GM19438 (cell line): ENCODE results near the gene VWA3B.
A peak's percentile ranks its signal among the peaks of the same experiment; 100 is the strongest.
"Not testable (repeated sequence)": the region's sequence is repeated elsewhere in the genome, so short reads cannot be mapped to it uniquely, and the experiment has no call there.

ENCODE experiments used
- ATAC-seq: cut with Tn5 transposase; IDR thresholded peaks from one replicate; pipeline ENCODE4 v1.9.1; 2021; ENCODE audit warnings: low read depth; ENCODE audit not compliant: unreplicated experiment

Gene VWA3B

DNA sequence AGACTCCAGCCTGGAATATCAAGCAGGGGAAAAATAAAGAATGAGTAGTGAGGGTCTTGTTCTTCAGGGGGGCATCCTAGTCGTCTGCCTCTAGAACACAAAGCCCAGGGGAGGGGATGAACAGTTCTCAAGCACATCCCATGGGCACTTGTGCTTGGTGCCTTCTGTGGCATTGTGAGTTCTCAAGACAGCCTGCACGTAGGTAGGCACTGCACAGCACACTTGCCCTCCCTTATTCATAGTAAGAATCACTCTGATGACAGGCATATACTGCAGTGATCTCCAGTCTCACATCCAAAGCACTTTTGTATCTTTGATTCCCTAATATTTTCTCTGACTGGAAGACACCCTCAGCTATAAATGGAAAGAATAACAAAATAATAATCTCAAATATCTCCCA, 154.6 kb downstream of the VWA3B start:
- ATAC-seq = no peak

DNA sequence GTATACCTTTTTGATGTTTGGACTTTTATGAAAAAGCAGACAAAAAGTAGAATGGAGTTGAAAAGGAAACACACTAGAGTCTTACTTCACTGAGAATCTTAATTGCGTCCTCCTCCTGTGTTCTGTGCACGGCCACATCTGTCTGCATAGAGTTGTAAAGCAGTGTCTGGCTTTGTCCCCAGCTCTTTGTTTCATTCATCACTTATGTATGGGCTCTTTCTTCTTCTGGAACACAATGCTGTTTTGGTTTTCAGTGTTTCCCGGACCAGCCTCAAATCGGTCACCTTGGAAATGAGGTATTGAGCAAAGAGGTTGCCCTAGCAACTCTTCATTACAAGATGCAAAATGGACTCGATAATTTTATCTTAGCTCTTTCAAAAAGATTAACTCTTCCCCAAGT, 155.0 kb downstream of the VWA3B start:
- no peak for ATAC-seq

DNA sequence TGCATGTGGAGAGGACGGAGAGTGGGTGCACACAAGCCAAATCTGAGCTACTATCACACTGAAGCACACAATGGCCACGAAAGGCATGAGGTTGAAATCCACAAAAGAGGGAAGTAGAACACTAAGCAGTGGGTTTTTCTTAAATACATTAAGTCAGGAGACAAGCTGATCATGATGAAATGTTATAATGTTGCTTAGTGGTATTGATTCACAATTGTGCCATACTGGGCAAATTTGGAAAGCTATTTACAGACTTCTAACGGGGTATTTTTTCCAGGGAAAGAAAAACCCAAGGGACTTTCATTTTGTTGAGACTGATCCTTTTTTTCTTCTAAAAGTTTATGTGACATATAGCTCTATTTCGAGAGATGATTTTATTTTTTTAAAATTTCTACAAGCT, 158.5 kb downstream of the VWA3B start:
- no peak for ATAC-seq

DNA sequence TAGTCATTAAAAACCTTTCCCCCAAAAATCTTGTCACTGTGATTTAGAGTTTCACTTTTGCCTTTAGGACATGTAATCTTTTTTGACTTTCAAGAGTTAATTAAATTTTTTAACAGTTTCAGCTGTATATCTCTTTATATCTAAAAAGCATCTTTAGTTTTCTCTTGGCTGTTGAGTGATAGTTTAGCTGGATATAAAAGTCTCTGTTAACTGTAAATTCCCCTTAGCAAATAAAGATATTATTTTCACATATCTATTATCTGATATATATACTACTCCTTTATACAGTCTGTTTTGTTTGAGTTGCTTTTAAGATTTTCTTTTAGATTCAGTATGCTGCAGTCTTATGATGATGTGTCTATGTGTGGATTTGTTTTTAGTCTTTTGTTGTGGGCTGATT, 160.4 kb downstream of the VWA3B start:
- ATAC-seq = no peak

DNA sequence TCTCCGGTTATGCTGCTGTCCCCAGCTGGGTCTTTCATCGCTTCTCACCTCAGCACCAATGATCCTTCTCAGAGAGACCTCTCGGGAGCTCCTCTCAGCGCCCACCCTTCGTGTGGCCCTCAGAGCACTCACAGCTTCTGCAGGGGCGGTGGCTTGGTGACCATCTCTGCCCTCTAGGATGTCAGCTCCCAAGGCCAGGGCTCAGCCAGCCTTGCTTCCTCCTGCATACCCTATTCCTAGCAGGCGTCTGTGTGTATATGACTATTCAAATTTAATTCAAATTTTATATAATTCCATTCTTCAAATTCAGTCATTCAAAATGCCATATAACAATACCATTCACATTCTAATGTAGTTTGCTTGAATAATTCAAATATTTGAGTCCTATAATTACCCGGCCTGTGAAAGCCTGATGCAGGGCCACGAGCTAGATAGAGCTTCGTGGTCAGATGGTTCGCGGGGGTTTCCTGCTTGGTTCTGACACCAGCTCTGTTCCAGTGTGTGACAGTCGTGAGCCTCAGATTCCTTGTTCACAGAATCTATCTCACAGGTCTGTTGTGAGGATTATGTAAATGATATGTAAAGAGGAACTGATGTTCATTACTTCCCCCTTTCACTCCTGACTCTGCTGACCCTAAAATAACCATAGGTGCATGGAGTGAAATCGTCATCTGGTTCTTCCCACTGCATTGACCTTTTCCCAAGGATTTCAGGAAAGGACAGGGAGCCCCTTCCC, 165.2 kb downstream of the VWA3B start:
- ATAC-seq = no peak

DNA sequence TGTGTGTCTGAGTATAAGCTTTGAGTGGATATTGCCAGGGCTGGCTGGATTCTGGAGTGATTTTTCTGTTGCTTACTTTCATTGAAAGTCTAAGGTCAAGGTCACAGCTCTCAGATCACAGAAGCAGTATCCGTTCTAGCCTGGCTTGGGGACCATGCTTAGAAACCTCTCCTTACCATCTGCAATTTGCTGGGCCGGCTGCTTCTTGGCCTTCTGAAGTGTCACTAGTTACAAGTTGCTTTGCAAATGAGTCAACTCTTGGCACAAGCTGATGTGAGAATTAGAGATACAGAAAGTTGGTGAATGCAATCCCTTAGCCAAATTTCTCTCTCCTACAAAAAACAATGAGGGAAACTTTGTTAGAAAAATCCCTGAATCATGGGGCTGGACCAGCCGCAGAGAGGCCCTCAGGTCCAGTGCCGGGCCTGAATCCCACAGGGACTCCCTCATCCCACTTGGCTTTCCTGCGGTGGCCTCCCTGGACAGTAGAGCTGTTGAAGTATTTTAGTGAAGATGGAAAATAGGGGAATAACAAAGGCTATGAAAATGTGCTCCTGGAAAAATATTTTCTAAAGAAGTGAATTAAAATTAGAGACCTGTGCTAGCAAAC, 166.6 kb downstream of the VWA3B start:
- no peak for ATAC-seq

DNA sequence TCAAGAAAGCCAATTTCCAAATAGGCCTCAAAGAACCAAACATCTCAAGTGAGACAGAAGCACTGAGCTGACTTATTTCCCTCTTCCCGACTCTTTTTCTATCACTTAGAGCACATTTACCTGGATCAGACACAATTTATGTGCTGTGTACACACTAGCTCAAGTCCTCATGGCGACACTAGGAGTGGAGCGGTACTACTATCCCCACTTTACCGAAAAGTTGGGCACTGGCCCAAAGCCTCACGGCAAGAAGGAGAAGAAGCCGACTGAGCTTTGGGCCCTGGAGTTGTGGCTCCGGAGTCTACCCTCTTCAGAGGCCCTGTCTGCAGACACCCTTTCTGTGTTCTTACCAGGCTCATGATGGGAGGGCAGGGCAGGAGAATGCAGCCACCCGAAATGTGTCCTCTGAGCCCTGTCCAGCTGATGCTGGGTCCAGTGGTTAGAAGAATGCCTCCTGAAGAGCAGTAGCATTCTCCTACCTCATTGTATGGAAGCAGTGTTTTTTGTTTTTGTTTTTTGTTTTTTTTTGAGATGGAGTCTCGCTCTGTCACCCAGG, 167.6 kb downstream of the VWA3B start:
- no peak for ATAC-seq

DNA sequence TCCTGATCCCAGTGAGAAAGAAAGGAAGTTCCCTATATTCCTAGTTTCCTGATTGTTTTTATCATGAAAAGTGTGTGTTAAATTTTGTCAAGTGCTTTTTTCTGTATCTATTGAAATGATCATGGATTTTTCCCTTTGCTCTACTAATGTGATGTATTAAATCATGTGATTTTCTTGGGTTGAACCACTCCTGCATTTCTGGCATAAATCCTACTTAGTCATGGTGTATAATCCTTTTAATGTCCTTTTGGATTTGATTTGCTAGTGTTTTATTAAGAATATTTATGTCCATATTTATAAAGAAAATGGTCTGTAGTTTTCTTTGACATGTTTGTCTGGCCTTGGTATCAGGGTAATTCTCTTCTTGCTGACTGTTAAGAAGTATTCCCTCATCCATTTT, 171.9 kb downstream of the VWA3B start:
- no peak for ATAC-seq

DNA sequence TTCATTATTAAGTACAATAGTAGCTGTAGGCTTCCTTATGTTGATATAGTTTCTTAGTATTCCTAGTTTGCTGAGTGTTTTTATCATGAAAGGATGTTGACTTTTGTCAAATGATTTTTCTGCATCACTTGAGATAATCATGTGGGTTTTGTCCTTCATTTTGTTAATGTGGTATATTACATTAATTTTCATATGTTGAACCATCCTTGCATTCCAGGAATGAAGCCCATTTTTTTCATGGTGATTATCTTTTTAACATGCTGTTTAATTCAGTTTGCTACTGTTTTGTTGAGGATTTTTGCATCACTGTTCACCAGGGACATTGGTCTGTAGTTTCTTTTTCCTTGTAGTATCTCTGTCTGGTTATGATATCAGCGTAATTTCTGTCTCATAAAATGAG, 176.4 kb downstream of the VWA3B start:
- no peak for ATAC-seq

DNA sequence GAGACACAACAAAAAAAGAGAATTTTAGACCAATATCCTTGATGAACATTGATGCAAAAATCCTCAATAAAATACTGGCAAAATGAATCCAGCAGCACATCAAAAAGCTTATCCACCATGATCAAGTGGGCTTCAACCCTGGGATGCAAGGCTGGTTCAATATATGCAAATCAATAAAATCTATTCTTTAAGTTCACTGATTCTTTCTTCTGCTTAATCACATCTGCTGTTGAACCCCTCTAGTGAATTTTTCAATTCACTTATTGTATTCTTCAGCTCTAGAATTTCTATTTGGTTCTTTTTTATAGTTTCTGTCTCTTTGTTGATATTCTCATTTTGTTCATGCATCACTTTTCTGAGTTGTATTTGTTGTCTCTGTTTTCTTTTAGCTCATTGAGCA, 181.3 kb downstream of the VWA3B start:
- ATAC-seq = not testable (repeated sequence)

DNA sequence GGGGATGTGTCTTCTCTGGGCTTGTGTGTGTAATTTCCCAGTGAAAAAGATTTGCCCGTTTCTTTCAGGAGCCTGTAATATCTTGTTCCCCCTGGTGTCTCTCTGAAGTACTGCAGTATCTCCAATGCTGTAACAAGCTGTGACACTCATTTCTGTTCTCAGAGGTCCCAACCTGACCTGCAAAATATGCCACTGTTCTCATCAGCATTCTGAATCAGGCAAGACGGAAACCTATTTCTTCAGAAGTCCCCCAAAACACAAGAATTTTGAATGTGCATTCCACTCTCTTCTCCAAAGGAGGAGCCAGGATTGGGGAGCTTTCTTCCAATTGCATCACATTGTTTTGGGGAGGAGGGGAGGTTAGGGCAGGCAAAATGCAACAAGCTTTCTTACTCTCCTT, 182.3 kb downstream of the VWA3B start:
- ATAC-seq = no peak

DNA sequence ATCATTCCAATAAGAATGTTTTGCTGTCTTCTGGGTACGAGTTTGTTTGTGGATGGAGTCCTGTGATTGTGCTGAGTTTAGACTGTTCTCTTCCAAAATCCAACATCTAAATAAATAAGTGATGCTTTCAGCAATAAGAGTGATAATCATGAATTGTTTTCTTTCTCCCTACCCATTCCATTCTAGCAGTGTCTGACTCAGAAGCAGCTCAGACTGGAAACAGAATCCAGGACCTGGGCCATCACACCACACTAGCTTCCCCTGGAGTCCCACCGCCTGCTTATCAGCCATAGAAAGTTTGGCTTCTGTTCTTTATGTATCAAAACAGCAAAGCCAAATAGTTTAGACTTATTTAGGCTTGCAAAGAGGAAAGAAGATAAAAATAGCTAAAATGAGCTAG, 182.9 kb downstream of the VWA3B start:
- no peak for ATAC-seq

DNA sequence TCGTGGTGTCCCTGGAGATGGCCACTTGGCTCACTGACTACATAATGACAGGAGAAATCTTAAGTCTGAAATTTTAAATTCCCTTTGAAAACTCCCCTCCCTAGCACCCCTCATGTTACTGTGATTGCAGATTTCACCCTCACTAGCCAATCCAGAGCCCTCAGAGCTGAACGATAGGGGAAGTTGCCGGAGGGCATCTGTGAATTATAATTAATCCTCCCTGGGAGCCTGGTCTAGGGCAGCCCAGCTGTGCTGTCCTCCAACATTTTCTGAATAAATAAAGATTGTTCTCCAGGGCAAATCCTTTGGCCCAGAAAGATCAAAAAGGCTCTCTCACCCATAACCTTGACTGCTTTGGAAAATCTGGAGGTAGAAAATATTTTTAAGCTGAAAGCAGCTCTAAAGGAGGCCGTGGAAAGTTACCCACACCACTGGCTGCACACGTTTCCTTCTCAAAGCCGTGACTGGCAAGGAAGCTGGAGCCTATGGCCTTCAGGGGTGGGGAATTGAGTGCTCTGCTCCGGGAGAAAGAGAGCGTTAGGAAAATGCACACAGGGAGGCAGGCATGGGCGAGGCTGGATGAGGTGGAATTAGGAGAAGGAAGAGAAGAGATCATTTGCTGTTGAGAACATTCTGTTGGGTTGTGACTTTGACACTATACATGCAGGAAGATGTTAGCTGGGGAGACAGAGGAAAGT, 190.3 kb downstream of the VWA3B start:
- no peak for ATAC-seq

DNA sequence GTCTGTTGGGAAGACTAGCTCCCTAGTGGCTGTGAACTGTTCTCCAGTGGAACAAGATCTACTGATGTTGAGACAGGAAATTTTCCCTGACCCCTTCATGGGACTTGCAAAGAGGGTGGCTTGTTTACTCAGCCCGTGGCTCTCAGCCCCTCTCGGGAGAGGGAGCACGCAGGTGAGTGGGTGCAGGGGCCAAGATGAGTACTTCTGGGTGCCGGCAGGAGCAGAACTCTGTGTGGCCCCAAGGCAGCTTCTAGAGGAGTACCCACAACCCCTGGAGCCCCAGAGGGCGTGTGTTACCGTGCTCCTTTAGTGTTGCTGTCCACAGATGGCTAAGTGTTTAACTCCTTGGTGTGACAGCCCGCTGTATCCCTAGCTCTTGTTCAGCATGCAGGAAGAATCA, 191.1 kb downstream of the VWA3B start:
- ATAC-seq = no peak

DNA sequence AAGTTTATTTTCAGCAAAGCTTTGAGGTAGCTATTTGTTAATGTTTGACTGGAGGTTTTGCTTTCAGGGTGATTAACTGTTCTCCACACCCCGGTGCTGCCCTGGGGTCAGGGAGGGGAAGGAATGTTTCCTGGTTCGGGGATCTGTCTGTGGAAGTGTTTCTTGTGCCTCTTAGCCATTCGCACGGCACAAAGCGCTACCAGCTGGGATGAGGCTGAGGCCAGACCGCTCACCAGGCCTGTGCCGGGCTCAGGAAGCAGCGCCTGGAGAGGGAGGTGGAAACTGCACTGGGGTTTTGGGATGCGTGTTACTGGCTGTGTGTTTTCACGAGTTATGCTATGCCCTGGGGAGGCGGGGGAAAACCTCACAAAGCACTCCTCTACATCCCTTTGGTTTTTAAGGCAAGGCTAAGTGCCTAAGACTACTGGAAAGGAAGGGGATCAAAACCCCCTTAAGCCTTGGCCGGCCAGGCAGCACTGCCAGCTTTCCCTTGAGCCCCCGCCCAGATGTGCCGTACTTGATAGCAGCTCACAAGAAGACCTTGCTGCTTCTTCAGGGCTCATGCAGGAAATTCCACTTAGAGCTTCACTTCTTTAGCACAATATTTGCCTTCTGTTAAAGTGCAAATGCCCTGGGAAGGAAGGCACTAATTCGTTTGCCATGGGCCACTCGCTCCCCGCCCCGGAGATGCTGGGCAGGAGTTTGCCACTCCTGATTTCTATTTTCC, 193.6 kb downstream of the VWA3B start:
- ATAC-seq = peak; percentile 64

DNA sequence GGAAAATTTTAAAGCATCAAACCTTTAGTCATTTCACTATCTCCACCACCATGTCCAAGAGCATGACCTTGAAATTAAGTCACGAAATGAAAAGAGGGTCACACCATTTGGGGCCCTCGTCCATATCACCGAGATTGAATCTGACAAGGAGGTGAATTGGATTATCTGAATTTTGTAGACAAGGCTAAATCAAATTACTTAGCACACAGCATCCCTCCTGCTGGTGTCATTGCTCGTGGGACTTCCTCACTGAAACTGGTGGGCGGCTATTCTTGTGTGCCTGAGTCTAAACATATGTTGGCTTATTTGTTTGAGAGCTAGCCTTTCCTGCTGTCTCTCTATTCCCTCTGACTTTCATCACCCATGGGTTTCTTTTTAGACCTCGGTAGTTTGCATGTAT, 194.6 kb downstream of the VWA3B start:
- ATAC-seq = no peak

DNA sequence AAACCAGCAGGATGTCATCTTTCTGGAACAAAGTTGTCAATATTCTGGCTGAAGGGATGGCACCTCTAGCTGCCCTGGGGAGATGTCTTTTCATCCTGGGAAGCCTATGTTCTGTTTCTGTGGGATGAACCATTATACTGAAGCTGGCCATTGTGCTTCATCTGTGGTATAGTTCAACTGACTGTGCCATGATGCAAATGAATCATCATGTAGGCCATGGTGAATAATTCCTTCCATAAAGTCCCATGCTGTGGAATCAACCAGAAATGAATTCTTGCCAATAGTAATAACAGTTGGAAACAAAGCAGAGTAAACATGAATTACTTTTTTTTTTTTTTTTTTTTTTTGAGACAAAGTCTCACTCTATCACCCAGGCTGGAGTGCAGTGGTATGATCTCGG, 195.1 kb downstream of the VWA3B start:
- ATAC-seq = no peak

DNA sequence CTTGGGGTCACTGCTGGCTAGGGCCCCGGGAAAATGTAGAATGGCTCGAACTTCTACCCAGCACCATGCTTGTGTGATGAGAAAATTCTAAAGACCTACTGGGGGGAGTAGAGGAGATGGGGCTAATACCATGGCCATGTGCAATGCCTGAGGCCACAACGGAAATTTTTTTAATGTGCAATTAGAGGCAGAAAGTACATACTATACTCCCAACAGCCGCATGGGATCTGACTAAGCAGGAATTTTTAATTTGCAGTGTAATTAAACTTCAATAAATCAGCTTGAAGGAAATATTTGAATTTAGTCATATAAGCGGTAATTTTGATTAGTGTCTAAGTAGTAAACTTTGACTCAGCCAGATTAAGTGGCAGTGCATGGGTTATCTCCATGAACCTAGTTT, 206.1 kb downstream of the VWA3B start:
- ATAC-seq = no peak

DNA sequence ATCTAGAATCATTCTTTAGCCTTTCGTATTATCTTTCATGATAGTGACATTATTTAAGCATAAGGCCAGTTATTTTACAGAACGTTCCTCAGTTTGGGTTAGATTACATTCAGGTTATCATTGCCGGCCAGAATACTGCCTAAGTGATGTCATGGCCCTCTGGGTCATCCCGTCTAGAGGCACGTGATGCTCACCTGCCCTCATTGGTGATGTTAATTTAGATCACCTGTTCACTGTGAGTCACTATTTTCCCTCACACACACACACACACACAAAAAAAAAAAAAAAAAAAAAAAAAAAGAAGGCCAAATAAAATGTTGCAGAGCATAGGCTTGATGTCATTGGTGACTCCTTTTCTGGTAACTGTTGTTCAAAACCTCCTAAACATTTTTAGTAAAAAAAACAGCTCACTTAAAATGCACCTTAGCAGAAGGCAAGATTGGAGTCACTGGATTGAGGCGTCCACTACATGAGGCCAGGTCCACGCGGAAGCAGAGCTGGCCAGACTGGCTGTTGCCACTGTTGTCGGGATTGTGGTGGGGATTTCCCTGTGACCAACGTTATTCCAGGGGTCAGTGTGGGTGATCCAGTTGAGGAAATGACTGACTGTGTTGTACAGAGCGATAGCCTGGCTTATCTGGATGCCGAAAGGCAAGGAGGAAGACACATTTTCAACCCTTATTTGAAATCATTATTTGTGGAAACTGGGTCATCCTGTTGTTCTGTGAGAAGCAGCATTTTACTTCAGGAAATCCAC, 207.1 kb downstream of the VWA3B start:
- no peak for ATAC-seq

DNA sequence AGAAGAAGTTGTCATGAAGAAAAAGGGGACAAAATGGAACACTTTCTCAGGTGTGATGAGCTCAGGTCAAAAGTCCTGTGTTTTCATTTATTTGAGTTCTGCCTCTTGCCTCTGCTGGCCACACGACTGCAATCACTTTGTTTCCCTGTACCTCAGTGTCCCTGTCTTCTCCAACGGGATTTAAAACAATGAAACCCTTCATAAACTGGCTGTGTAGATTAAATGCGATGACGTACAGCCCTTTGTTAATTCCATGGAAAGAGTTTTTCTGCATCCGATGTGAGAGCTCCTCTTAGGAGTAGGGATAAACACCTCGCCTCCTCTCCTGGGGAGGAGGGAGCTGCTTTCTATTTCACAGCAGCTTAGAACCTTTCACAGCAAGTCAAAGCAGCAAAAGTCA, 207.7 kb downstream of the VWA3B start:
- ATAC-seq = no peak
